ENCODE data around the gene SPRYD4. TPM values are rescaled to one million over a fixed set of nuclear protein-coding genes. Genes with fewer than 3 reads are reported as not detected.
A peak's percentile ranks its signal among the peaks of the same experiment; 100 is the strongest.

SPRYD4 gene
- 3.6 TPM for total RNA-seq
- long read RNA-seq, full-length matches to known transcripts = 36 of 38 reads
- long read RNA-seq, partial matches to known transcripts = 0 of 38 reads
- long read RNA-seq, other reads (novel, unspliced or antisense) = 2 of 38 reads

GRCh38 chr12:56468216-56469006 lies at the start of gene SPRYD4:
Gene SPRYD4, plus strand, starts transcription at chr12:56468578. Its CDS starts 14 bp downstream, at chr12:56468592.
- DNase-seq = peak; percentile 93

DNA sequence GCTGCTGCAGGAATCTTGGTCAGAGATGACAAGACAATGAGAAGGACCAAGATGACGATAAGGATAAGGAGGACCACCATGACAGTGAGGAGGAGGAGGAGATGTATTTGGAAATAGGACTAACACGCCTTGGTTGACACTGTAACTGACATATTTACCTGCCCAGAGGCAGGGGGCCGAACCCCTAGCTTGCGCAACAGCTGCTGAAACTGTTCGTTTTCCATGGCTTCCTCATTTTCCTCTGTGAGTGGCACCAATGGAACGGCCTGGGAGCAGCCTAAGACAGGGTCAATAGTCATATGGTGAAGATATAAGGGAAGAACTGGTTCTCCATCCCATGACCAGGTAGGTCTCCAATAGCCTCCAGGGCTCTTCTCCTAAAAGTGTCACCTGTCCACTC lies 48.0 kb upstream of the SPRYD4 start:
- Histone ChIP-seq H3K4me3 (no peak overlapping the region), H3K4me1 (no peaks in the 10 kb centered on the region), H3K27me3 (ENCODE audit: low read depth) (no peaks in the 10 kb centered on the region), H3K27ac (replicated peaks) (no peak overlapping the region), H3K36me3 (peaks cover 24% of the 10 kb centered on the region), H3K9me3 (replicated peaks) (no peaks in the 10 kb centered on the region)
- intact Hi-C loops (cut with micrococcal nuclease) = no loop called here
- DNase-seq = no peak
- TF ChIP-seq CTCF (IDR thresholded peaks at IDR 0.05; ENCODE audit: borderline replicate concordance) = no peak

More at GRCh38 chr12:56468216-56469006, at the start of gene SPRYD4:
- no peaks in the 10 kb centered on the region for H3K36me3 ChIP-seq
- no peaks in the 10 kb centered on the region for H3K27me3 ChIP-seq (ENCODE audit: low read depth)
- H3K4me1 ChIP-seq = peaks cover 21% of the 10 kb centered on the region
- H3K27ac ChIP-seq (replicated peaks) = peak within 1 kb of the TSS; percentile 92
- TF ChIP-seq CTCF (IDR thresholded peaks at IDR 0.05; ENCODE audit: borderline replicate concordance) = peak; percentile 29
- H3K9me3 ChIP-seq (replicated peaks) = no peaks in the 10 kb centered on the region
- H3K4me3 ChIP-seq = peak within 1 kb of the TSS; percentile 85
- intact Hi-C loops (cut with micrococcal nuclease) = loop anchor here (10.0 kb wide), 1 partner anchor 114 kb away; no protein-coding TSS in a partner anchor

- H3K4me3 ChIP-seq = no peak overlapping the region
Observed at GRCh38 chr12:56425193-56425592, 43.2 kb upstream of the SPRYD4 start.

GRCh38 chr12:56425940-56426438 lies 42.4 kb upstream of the SPRYD4 start:
- Histone ChIP-seq H3K36me3 (peaks cover 31% of the 10 kb centered on the region), H3K27me3 (ENCODE audit: low read depth) (no peaks in the 10 kb centered on the region)

More at GRCh38 chr12:56425193-56425592, 43.2 kb upstream of the SPRYD4 start:
- Histone ChIP-seq H3K27ac (replicated peaks) (no peak overlapping the region), H3K9me3 (replicated peaks) (no peaks in the 10 kb centered on the region), H3K27me3 (ENCODE audit: low read depth) (no peaks in the 10 kb centered on the region), H3K36me3 (peaks cover 24% of the 10 kb centered on the region), H3K4me1 (no peaks in the 10 kb centered on the region)
- no peak for DNase-seq
- TF ChIP-seq CTCF (IDR thresholded peaks at IDR 0.05; ENCODE audit: borderline replicate concordance) = no peak
- intact Hi-C loops (cut with micrococcal nuclease) = no loop called here

DNA sequence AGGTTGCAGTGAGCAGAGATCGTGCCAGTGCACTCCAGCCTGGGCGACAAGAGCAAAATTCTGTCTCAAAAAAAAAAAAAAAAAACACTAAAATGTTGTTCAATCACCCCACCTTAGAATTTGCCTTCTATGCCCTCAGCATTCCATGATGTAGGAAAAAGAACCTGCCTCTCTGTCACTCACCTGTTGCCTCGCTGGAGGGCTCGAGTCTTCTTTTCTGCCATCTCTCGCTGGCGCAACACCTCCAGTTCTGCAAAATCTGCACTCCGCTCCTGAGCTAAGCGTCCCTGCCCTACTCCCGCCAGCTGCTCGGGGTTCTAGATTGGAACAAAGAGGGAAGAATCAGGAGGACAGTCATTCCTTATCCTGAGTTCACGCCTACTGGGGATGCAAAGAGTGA lies 37.1 kb upstream of the SPRYD4 start:
- Histone ChIP-seq H3K4me3 (no peak overlapping the region), H3K36me3 (peaks cover 22% of the 10 kb centered on the region), H3K9me3 (replicated peaks) (no peaks in the 10 kb centered on the region), H3K27me3 (ENCODE audit: low read depth) (no peaks in the 10 kb centered on the region), H3K4me1 (no peaks in the 10 kb centered on the region), H3K27ac (replicated peaks) (no peak overlapping the region)
- no peak for DNase-seq
- no peak for TF ChIP-seq CTCF (IDR thresholded peaks at IDR 0.05; ENCODE audit: borderline replicate concordance)
- intact Hi-C loops (cut with micrococcal nuclease) = no loop called here

More at GRCh38 chr12:56425940-56426438, 42.4 kb upstream of the SPRYD4 start:
- Histone ChIP-seq H3K27ac (replicated peaks) (no peak overlapping the region), H3K4me1 (no peaks in the 10 kb centered on the region), H3K4me3 (no peak overlapping the region), H3K9me3 (replicated peaks) (no peaks in the 10 kb centered on the region)
- DNase-seq = no peak
- TF ChIP-seq CTCF (IDR thresholded peaks at IDR 0.05; ENCODE audit: borderline replicate concordance) = no peak
- intact Hi-C loops (cut with micrococcal nuclease) = no loop called here

Measured in left ventricle myocardium inferior (tissue), 1 donor.